GM12865 (cell line): ENCODE results near the gene ATP5IF1.
A peak's percentile ranks its signal among the peaks of the same experiment; 100 is the strongest.

ENCODE experiments used
- DNase-seq: peaks from one replicate; pipeline ENCODE4 v3.0.0; 2010; ENCODE audit warnings: low read depth
- H3K4me3 ChIP-seq: 2 replicates; pipeline ENCODE4 v1.5.1; 2011; ENCODE audit warnings: mild to moderate bottlenecking, low read depth, low read length, control low read depth
- CTCF ChIP-seq: IDR thresholded peaks from 2 replicates; pipeline ENCODE4 v1.5.1; 2011; ENCODE audit warnings: low read length, control low read depth, low read depth, inconsistent platforms; ENCODE audit not compliant: insufficient read depth; ENCODE audit errors: missing control alignments

Gene ATP5IF1

DNA sequence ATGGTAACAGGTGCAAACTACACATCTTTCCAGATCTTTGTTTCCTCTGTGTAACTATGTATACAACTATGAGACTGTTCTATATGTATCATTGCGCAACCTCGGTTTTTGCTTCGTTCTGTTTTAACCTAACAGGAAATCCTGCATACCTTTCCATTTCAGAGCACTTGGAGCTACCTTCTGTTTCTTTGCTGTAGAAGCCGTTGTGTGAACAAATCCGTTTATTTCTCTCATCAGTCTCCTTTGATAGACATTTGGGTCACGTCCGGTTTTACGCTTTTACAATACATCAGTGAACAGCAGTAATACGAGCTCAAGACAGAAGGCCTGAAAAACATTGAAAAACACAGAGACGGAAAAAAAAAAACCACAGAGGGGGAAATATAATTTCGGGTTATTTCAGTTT is 10.5 kb downstream of the ATP5IF1 start:
- no peak for TF ChIP-seq CTCF
- peak overlapping the region; percentile 85 for H3K4me3 ChIP-seq
- peak; percentile 87 for DNase-seq

GRCh38 chr1:28247612-28248272 is 11.8 kb downstream of the ATP5IF1 start:
- TF ChIP-seq CTCF: no peak
- peak overlapping the region; percentile 54 for H3K4me3 ChIP-seq
- DNase-seq: no peak

GRCh38 chr1:28248273-28249012 is 12.5 kb downstream of the ATP5IF1 start:
- TF ChIP-seq CTCF: peak; percentile 94
- peak; percentile 88 for DNase-seq
- peak overlapping the region; percentile 17 for H3K4me3 ChIP-seq

DNA sequence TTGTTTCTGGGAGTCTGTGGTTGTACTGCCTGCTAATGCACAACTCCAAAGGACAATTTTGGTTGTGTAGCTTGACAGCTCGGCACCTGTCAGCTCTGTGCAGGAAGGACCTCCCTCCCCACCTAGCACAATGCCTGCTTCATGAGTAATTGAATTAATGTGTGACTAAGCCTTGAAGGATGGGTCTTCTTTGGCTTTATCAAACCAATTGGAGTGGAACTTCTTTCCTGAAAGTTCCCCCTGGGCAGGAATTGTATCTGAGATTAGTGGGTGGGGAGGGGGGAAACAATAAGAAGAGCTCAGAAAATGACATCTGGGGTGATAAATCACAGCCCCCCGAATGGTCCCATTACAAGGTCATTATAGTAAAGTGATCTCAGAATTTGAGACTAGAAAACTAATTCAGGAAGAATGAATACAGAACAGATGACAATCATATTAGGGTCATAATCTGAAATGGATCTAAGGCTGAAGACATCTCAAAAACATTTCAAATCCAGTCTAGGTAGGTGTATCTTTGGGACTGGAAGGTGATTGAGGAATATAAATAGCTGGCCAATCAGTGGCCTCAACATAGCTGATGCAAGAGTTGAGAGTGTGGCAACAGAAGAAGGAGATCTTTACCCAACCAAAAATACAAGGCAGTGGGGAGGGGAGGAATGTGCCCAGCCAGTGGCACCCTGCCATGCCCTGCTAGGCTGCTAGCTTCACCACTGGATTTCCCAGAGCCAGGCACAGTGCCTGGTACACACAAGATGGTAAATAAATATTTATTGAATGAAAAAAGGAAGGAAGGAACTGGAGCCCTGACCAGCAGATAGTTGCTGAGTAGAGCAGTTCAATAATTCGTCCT is 13.3 kb downstream of the ATP5IF1 start:
- peak; percentile 67 for DNase-seq
- TF ChIP-seq CTCF: no peak
- peak overlapping the region; percentile 17 for H3K4me3 ChIP-seq

- no peak overlapping the region for H3K4me3 ChIP-seq
- TF ChIP-seq CTCF: no peak
- no peak for DNase-seq
Measured at GRCh38 chr1:28249866-28250295, 14.0 kb downstream of the ATP5IF1 start.

GRCh38 chr1:28256197-28256827 is 20.4 kb downstream of the ATP5IF1 start:
- H3K4me3 ChIP-seq: no peak overlapping the region
- DNase-seq: no peak
- no peak for TF ChIP-seq CTCF
